Fibroblast of gingiva (primary cell): Measurements from ENCODE around the gene ARRDC4.

Source experiments
- DNase-seq: peaks from one replicate; pipeline ENCODE4 v3.0.0-alpha.2; 2011; ENCODE audit warnings: low read depth

Gene ARRDC4

GRCh38 chr15:97998307-97999071, 38.0 kb downstream of the ARRDC4 start:
- peak; percentile 9 for DNase-seq

GRCh38 chr15:98000249-98001203, 40.0 kb downstream of the ARRDC4 start:
- DNase-seq = no peak

- no peak for DNase-seq
Observed at GRCh38 chr15:98001663-98002194, 41.2 kb downstream of the ARRDC4 start.

- no peak for DNase-seq
Observed at GRCh38 chr15:98002419-98002818, 41.9 kb downstream of the ARRDC4 start.

GRCh38 chr15:98002866-98003265, 42.4 kb downstream of the ARRDC4 start:
- DNase-seq = no peak

- DNase-seq = no peak
Observed at GRCh38 chr15:98003518-98003917, 43.0 kb downstream of the ARRDC4 start.

GRCh38 chr15:98003996-98004395, 43.5 kb downstream of the ARRDC4 start:
- DNase-seq = no peak

GRCh38 chr15:98005659-98006058, 45.2 kb downstream of the ARRDC4 start:
- DNase-seq = no peak

- DNase-seq = no peak
Observed at GRCh38 chr15:98009169-98009568, 48.7 kb downstream of the ARRDC4 start.

- DNase-seq = no peak
Observed at GRCh38 chr15:98009971-98010370, 49.5 kb downstream of the ARRDC4 start.

GRCh38 chr15:98012354-98012753, 51.9 kb downstream of the ARRDC4 start:
- DNase-seq = no peak

GRCh38 chr15:98013631-98014030, 53.1 kb downstream of the ARRDC4 start:
- no peak for DNase-seq

- no peak for DNase-seq
Observed at GRCh38 chr15:98017150-98017964, 56.9 kb downstream of the ARRDC4 start.

- DNase-seq = no peak
Observed at GRCh38 chr15:98018761-98019351, 58.4 kb downstream of the ARRDC4 start.
